ENCODE measurements around the gene SHROOM3. TPM values are rescaled to one million over a fixed set of nuclear protein-coding genes. Genes with fewer than 3 reads are reported as not detected.

SHROOM3 gene
- total and polyA plus RNA-seq, 2 donors from 2014 or later, result 5.5 to 67.3 TPM

DNA sequence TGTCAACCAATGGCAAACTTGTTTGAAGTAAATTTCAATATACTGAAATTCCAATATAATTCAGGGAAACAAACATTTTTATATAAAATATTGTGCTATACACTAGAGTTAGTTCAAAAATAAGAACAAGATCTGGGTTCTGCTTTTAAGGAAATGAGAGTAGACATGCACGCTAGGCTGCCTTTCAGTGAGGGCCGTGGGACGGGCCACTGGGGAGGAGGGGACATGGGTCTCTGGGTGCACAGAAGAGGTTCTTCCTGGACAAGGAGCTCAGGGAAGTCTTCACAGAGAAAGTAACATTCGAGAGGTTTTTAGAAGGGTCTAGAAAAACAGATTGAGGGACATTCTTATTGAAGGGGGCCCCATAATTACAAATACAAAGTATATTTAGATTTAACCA is 64.4 kb downstream of the SHROOM3 start:
- intact Hi-C loops (cut with DNase I), result no loop called here

DNA sequence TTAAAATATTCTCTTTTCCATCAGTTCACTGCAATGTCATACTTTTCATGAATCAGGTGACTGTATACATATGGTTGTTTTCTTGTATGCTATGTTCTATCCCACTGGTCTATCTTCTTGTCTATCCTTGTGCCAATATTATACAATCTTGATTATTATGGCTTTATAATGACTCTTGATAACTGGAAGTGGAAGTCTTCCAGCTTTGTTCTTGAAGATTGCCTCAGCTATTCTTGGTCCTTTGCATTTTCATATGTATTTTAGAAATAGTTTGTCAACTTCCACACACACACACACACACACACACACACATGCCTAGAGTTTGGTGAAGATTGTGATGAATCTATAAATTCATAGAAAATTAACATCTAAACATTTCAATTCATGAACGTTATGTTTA is 67.9 kb downstream of the SHROOM3 start:
- no peak overlapping the region for H3K9ac ChIP-seq (ENCODE audit: low read length in 3 of 3)
- H3K36me3 ChIP-seq (ENCODE audit: control insufficient read depth in 2 of 3, insufficient read depth in 3 of 3, low read length in 3 of 3), result no peaks in the 10 kb centered on the region
- no peaks in the 10 kb centered on the region for H3K9me3 ChIP-seq (ENCODE audit: control insufficient read depth in 2 of 3, insufficient read depth in 1 of 3, low read length in 3 of 3)
- no peak overlapping the region for H3K27ac ChIP-seq (ENCODE audit: low read depth in 2 of 2, low read length in 2 of 2)
- H3K4me1 ChIP-seq (ENCODE audit: control insufficient read depth in 2 of 3, insufficient read depth in 2 of 3, low read depth in 1 of 3, low read length in 3 of 3), result no peaks in the 10 kb centered on the region
- intact Hi-C loops (cut with DNase I), result no loop called here
- H3K4me3 ChIP-seq (ENCODE audit: low read length in 3 of 3), result no peak overlapping the region
- FAIRE-seq, result no peak
- TF ChIP-seq, protein P1, sequence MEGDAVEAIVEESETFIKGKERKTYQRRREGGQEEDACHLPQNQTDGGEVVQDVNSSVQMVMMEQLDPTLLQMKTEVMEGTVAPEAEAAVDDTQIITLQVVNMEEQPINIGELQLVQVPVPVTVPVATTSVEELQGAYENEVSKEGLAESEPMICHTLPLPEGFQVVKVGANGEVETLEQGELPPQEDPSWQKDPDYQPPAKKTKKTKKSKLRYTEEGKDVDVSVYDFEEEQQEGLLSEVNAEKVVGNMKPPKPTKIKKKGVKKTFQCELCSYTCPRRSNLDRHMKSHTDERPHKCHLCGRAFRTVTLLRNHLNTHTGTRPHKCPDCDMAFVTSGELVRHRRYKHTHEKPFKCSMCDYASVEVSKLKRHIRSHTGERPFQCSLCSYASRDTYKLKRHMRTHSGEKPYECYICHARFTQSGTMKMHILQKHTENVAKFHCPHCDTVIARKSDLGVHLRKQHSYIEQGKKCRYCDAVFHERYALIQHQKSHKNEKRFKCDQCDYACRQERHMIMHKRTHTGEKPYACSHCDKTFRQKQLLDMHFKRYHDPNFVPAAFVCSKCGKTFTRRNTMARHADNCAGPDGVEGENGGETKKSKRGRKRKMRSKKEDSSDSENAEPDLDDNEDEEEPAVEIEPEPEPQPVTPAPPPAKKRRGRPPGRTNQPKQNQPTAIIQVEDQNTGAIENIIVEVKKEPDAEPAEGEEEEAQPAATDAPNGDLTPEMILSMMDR (IDR thresholded peaks at IDR 0.05; ENCODE audit: borderline replicate concordance, extremely low read depth, insufficient read depth), result no peak
- no peak for DNase-seq
- H3K27me3 ChIP-seq (ENCODE audit: control insufficient read depth, insufficient read depth, low read length), result no peaks in the 10 kb centered on the region

More for the DNA sequence above, 64.4 kb downstream of the SHROOM3 start:
- no peak overlapping the region for H3K27ac ChIP-seq (ENCODE audit: low read depth in 2 of 2, low read length in 2 of 2)
- no peaks in the 10 kb centered on the region for H3K27me3 ChIP-seq (ENCODE audit: control insufficient read depth, insufficient read depth, low read length)
- H3K36me3 ChIP-seq (ENCODE audit: control insufficient read depth in 2 of 3, insufficient read depth in 3 of 3, low read length in 3 of 3), result no peaks in the 10 kb centered on the region
- TF ChIP-seq, protein P1 (IDR thresholded peaks at IDR 0.05; ENCODE audit: borderline replicate concordance, extremely low read depth, insufficient read depth), result no peak
- no peak overlapping the region for H3K9ac ChIP-seq (ENCODE audit: low read length in 3 of 3)
- H3K9me3 ChIP-seq (ENCODE audit: control insufficient read depth in 2 of 3, insufficient read depth in 1 of 3, low read length in 3 of 3), result no peaks in the 10 kb centered on the region
- DNase-seq, result no peak
- no peak overlapping the region for H3K4me3 ChIP-seq (ENCODE audit: low read length in 3 of 3)
- H3K4me1 ChIP-seq (ENCODE audit: control insufficient read depth in 2 of 3, insufficient read depth in 2 of 3, low read depth in 1 of 3, low read length in 3 of 3), result no peaks in the 10 kb centered on the region
- no peak for FAIRE-seq

DNA sequence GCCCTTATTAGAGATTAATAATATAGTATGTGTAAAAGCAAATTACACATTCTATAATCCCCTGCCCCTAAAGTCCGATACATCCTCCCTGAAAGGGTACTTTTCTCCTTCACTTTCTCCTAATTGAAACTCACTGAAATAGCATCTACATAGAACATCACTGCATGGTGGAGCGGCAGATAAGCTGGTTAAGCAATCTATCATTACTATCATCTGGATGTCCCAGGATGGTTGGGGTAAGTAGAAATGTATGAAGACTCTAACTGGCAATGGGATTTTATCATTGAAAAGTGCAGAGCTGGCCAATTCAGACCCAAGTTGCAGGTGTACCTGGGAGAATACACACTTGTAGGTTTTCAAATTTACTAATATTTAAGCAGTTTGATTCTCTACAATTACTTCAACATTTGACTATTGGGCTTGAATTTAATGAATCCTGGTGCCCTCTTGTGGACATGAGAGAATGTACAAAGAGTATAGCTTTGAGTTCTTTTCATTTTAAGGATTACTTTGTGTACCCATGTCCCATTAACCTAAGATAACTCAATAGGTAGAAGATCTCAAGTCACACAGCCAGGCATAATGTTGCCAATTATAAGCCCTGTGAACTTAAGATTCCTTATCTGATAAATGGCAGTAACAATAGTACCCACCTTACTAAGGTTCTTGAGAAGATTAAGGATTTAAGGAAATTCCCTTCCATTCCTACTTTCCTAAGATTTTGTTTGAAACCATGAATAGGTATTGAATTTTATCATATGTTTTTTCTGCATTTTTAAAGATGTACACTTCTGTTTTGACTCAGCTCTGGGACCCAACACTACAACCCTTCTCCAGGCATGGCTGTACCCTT is 69.8 kb downstream of the SHROOM3 start:
- H3K9ac ChIP-seq (ENCODE audit: low read length in 3 of 3), result no peak overlapping the region
- no peak overlapping the region for H3K4me3 ChIP-seq (ENCODE audit: low read length in 3 of 3)
- H3K9me3 ChIP-seq (ENCODE audit: control insufficient read depth in 2 of 3, insufficient read depth in 1 of 3, low read length in 3 of 3), result no peaks in the 10 kb centered on the region
- no peaks in the 10 kb centered on the region for H3K4me1 ChIP-seq (ENCODE audit: control insufficient read depth in 2 of 3, insufficient read depth in 2 of 3, low read depth in 1 of 3, low read length in 3 of 3)
- TF ChIP-seq, protein P1 (IDR thresholded peaks at IDR 0.05; ENCODE audit: borderline replicate concordance, extremely low read depth, insufficient read depth), result peak; percentile 59
- no peak overlapping the region for H3K27ac ChIP-seq (ENCODE audit: low read depth in 2 of 2, low read length in 2 of 2)
- no peaks in the 10 kb centered on the region for H3K27me3 ChIP-seq (ENCODE audit: control insufficient read depth, insufficient read depth, low read length)
- FAIRE-seq (peak; percentile 41), DNase-seq (peak in 2 of 5 donors; percentile 74 to 83)
- intact Hi-C loops (cut with DNase I), result no loop called here
- no peaks in the 10 kb centered on the region for H3K36me3 ChIP-seq (ENCODE audit: control insufficient read depth in 2 of 3, insufficient read depth in 3 of 3, low read length in 3 of 3)

Measured in kidney (tissue), 14 donors.